Neural cell (in vitro differentiated cells): Measurements from ENCODE around the gene DNASE2. TPM values are rescaled to one million over a fixed set of nuclear protein-coding genes. Genes with fewer than 3 reads are reported as not detected.

Experiments
- H2AFZ ChIP-seq: fragments of 200-600, 300-800 bp; sonication (generic), shearing (Covaris generic); 2 replicates; pipeline ENCODE4 v1.6.0; 2014; ENCODE audit warnings: low read depth, mild to moderate bottlenecking, antibody characterized with exemption, low read length, moderate library complexity
- H3F3A ChIP-seq: fragments of 200-600 bp; shearing (Covaris generic); 2 replicates; pipeline ENCODE4 v1.6.1; 2016; ENCODE audit warnings: mild to moderate bottlenecking, moderate library complexity, mixed read lengths, antibody characterized with exemption, low read length; ENCODE audit not compliant: insufficient read depth, poor library complexity, severe bottlenecking
- H3K27ac ChIP-seq: fragments of 200-600, 300-800 bp; sonication (generic), shearing (Covaris generic); 2 replicates; pipeline ENCODE4 v1.5.1; 2014; ENCODE audit warnings: mild to moderate bottlenecking, low read length, moderate library complexity
- H3K27me3 ChIP-seq: fragments of 300-800, 200-600 bp; sonication (generic), shearing (Covaris generic); 2 replicates; pipeline ENCODE4 v1.6.0; 2014; ENCODE audit warnings: mild to moderate bottlenecking, low read depth, low read length, moderate library complexity; ENCODE audit not compliant: insufficient read depth
- H3K36me3 ChIP-seq: fragments of 300-800, 200-600 bp; sonication (generic), shearing (Covaris generic); 2 replicates; pipeline ENCODE4 v1.5.1; 2014; ENCODE audit warnings: mild to moderate bottlenecking, antibody characterized with exemption, low read length, moderate library complexity; ENCODE audit not compliant: insufficient read depth
- H3K4me2 ChIP-seq: fragments of 300-800, 200-600 bp; sonication (generic), shearing (Covaris generic); 2 replicates; pipeline ENCODE4 v1.6.0; 2014; ENCODE audit warnings: mild to moderate bottlenecking, low read length
- H3K4me3 ChIP-seq: fragments of 300-800, 200-600 bp; sonication (generic), shearing (Covaris generic); 2 replicates; pipeline ENCODE4 v1.5.1; 2014; ENCODE audit warnings: mild to moderate bottlenecking, low read length, moderate library complexity
- H3K79me2 ChIP-seq: fragments of 200-600 bp; shearing (Covaris generic); replicated peaks from 2 replicates; pipeline ENCODE4 v1.6.0; 2014; ENCODE audit warnings: mild to moderate bottlenecking, low read length, moderate library complexity; ENCODE audit not compliant: insufficient read depth
- H3K9ac ChIP-seq: fragments of 300-800, 200-600 bp; sonication (generic), shearing (Covaris generic); 2 replicates; pipeline ENCODE4 v1.6.1; 2016; ENCODE audit warnings: mild to moderate bottlenecking, low read length, mixed read lengths
- H3K9me2 ChIP-seq: fragments of 200-600 bp; shearing (Covaris generic); 2 replicates; pipeline ENCODE4 v1.6.1; 2016; ENCODE audit warnings: mild to moderate bottlenecking, low read length, mixed read lengths; ENCODE audit not compliant: insufficient read depth
- H3K9me3 ChIP-seq: fragments of 200-600, 300-800 bp; sonication (generic), shearing (Covaris generic); 2 replicates; pipeline ENCODE4 v1.6.1; 2016; ENCODE audit warnings: mild to moderate bottlenecking, mixed run types, low read length, moderate library complexity, mixed read lengths
- H4K20me1 ChIP-seq: fragments of 200-600 bp; shearing (Covaris generic); 2 replicates; pipeline ENCODE4 v1.6.1; 2016; ENCODE audit warnings: mild to moderate bottlenecking, mixed run types; ENCODE audit not compliant: insufficient read depth
- CTCF ChIP-seq: fragments of 450-650 bp; IDR thresholded peaks from 2 replicates; pipeline ENCODE4 v1.5.1; 2014; ENCODE audit warnings: antibody characterized with exemption, mild to moderate bottlenecking, moderate library complexity; ENCODE audit not compliant: poor library complexity, severe bottlenecking
- EP300 ChIP-seq: fragments of 450-650 bp; conservative IDR thresholded peaks from 2 replicates; pipeline ENCODE4 v1.6.1; 2014; ENCODE audit warnings: antibody characterized with exemption, mild to moderate bottlenecking, moderate library complexity; ENCODE audit not compliant: poor library complexity, severe bottlenecking
- EZH2 ChIP-seq: fragments of 200-600, 300-800 bp; shearing (Covaris generic), sonication (generic); IDR thresholded peaks from 2 replicates; pipeline ENCODE4 v1.6.1; 2014; ENCODE audit warnings: antibody characterized with exemption, low read length, borderline replicate concordance, mild to moderate bottlenecking; ENCODE audit not compliant: insufficient read depth, poor library complexity, severe bottlenecking
- POLR2AphosphoS5 ChIP-seq: IDR thresholded peaks from 2 replicates; pipeline ENCODE4 v1.6.1; 2012
- RAD21 ChIP-seq: fragments of 450-650 bp; conservative IDR thresholded peaks from 2 replicates; pipeline ENCODE4 v1.6.1; 2014; ENCODE audit warnings: antibody characterized with exemption, mild to moderate bottlenecking, moderate library complexity
- REST ChIP-seq: IDR thresholded peaks from 2 replicates; pipeline ENCODE4 v1.6.1; 2012; ENCODE audit warnings: borderline replicate concordance
- SMC3 ChIP-seq: fragments of 450-650 bp; conservative IDR thresholded peaks from 2 replicates; pipeline ENCODE4 v1.6.1; 2014; ENCODE audit warnings: antibody characterized with exemption, mild to moderate bottlenecking, moderate library complexity; ENCODE audit not compliant: poor library complexity
- TAF1 ChIP-seq: IDR thresholded peaks from 2 replicates; pipeline ENCODE4 v1.6.1; 2012; ENCODE audit warnings: low read depth
- polyA plus RNA-seq: library from polyadenylated mRNA; depleted of rRNA; stranded (reverse); fragments of >200 nt; gene quantifications from 2 replicates; pipeline ENCODE4 v1.2.3, GENCODE V29; 2014

Gene DNASE2
- polyA plus RNA-seq, 1 donor from 2014 or later: 0.59 TPM

- no peaks in the 10 kb centered on the region for H4K20me1 ChIP-seq
- no peaks in the 10 kb centered on the region for H3K27me3 ChIP-seq
- no peak overlapping the region for H3K27ac ChIP-seq
- TF ChIP-seq EZH2 (no peak), SMC3 (no peak), REST (no peak), RAD21 (no peak), EP300 (no peak), CTCF (no peak)
- no peaks in the 10 kb centered on the region for H3K79me2 ChIP-seq
- no peak overlapping the region for H3K4me3 ChIP-seq
- peaks cover 4% of the 10 kb centered on the region for H3K36me3 ChIP-seq
- H3K4me2 ChIP-seq: no peak overlapping the region
- no peaks in the 10 kb centered on the region for H3K9me2 ChIP-seq
- H3F3A ChIP-seq: no peaks in the 10 kb centered on the region
- no peak overlapping the region for H2AFZ ChIP-seq
- H3K9me3 ChIP-seq: no peaks in the 10 kb centered on the region
- H3K9ac ChIP-seq: no peak overlapping the region
These were observed 16.2 kb downstream of the DNASE2 start for GRCh38 chr19:12864721-12865715.

GRCh38 chr19:12864143-12864542 is 17.1 kb downstream of the DNASE2 start:
- no peak overlapping the region for H3K27ac ChIP-seq
- no peak overlapping the region for H3K4me2 ChIP-seq
- H3K27me3 ChIP-seq: no peaks in the 10 kb centered on the region
- no peak overlapping the region for H2AFZ ChIP-seq
- H3K4me3 ChIP-seq: no peak overlapping the region
- peaks cover 4% of the 10 kb centered on the region for H3K36me3 ChIP-seq
- H4K20me1 ChIP-seq: no peaks in the 10 kb centered on the region
- H3K9me3 ChIP-seq: no peaks in the 10 kb centered on the region
- no peaks in the 10 kb centered on the region for H3K9me2 ChIP-seq
- no peak for TF ChIP-seq TAF1
- H3K79me2 ChIP-seq: no peaks in the 10 kb centered on the region
- H3K9ac ChIP-seq: no peak overlapping the region
- no peaks in the 10 kb centered on the region for H3F3A ChIP-seq

GRCh38 chr19:12859546-12859945 is 21.7 kb downstream of the DNASE2 start:
- TF ChIP-seq POLR2AphosphoS5 (no peak), EP300 (no peak), TAF1 (no peak)
- Histone ChIP-seq H3K27me3 (no peaks in the 10 kb centered on the region), H3K36me3 (peaks cover 4% of the 10 kb centered on the region)

More at GRCh38 chr19:12859546-12859945, 21.7 kb downstream of the DNASE2 start:
- Histone ChIP-seq H3K27ac (no peak overlapping the region), H3K9me3 (no peaks in the 10 kb centered on the region), H3K9ac (no peak overlapping the region), H3K4me2 (no peak overlapping the region), H2AFZ (no peak overlapping the region), H4K20me1 (no peaks in the 10 kb centered on the region), H3F3A (no peaks in the 10 kb centered on the region), H3K9me2 (no peaks in the 10 kb centered on the region), H3K79me2 (no peaks in the 10 kb centered on the region), H3K4me3 (no peak overlapping the region)
